ENCODE results near the gene RALGPS2.

Gene RALGPS2

DNA sequence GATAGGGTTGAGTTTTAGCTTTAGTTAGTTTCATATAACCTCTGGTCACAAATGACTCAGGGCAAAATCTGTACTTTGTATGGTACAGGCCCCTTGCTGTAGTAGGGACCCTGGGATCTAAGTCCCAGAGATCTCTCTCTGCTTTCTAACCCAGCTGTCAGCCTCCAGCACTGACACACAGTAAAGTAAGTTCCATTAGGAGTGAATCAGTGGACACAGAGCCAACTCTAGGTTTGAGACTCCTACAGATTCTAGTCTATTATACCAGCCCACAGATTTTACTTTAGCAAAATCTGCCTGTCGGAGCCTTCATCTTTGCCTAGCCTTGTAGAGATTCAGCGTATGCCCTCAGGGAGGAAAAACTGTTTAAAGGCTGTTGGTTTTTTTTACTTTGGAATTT, 93.4 kb downstream of the RALGPS2 start:
- no peak overlapping the region for H3K4me3 Mint-ChIP-seq

DNA sequence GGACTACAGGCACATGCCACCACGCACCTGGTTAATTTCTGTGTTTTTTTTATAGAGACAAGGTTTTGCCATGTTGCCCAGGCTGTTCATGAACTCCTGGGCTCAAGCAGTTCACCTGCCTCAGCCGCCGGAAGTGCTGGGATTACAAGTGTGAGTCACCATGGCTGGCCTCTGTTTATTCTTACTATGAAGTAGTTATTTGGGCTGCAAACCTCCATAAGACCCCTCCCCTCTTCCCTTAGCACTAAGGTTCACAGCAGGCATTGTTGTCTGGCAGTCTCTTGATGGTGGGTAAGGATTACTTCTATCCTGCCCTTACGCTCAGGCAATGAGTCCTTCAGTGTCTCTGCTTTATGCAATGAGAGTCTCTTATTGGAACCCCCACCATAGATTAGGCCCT, 94.1 kb downstream of the RALGPS2 start:
- no peaks in the 10 kb centered on the region for H3K4me1 Mint-ChIP-seq
- H3K4me3 Mint-ChIP-seq = no peak overlapping the region
- peaks cover 4% of the 10 kb centered on the region for H3K9me3 Mint-ChIP-seq
- no peak overlapping the region for H3K27ac Mint-ChIP-seq
- H3K27me3 Mint-ChIP-seq (ENCODE audit: low read depth) = no peaks in the 10 kb centered on the region
- TF ChIP-seq, protein P1, sequence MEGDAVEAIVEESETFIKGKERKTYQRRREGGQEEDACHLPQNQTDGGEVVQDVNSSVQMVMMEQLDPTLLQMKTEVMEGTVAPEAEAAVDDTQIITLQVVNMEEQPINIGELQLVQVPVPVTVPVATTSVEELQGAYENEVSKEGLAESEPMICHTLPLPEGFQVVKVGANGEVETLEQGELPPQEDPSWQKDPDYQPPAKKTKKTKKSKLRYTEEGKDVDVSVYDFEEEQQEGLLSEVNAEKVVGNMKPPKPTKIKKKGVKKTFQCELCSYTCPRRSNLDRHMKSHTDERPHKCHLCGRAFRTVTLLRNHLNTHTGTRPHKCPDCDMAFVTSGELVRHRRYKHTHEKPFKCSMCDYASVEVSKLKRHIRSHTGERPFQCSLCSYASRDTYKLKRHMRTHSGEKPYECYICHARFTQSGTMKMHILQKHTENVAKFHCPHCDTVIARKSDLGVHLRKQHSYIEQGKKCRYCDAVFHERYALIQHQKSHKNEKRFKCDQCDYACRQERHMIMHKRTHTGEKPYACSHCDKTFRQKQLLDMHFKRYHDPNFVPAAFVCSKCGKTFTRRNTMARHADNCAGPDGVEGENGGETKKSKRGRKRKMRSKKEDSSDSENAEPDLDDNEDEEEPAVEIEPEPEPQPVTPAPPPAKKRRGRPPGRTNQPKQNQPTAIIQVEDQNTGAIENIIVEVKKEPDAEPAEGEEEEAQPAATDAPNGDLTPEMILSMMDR (IDR thresholded peaks at IDR 0.05; ENCODE audit: unreplicated experiment in 3 of 3) = no peak
- peaks cover 41% of the 10 kb centered on the region for H3K36me3 Mint-ChIP-seq (ENCODE audit: low read depth)

More for the DNA sequence above, 93.4 kb downstream of the RALGPS2 start:
- Mint-ChIP-seq H3K27me3 (ENCODE audit: low read depth) (no peaks in the 10 kb centered on the region), H3K9me3 (peaks cover 1% of the 10 kb centered on the region), H3K36me3 (ENCODE audit: low read depth) (peaks cover 36% of the 10 kb centered on the region), H3K27ac (no peak overlapping the region), H3K4me1 (no peaks in the 10 kb centered on the region)
- TF ChIP-seq, protein P1 (IDR thresholded peaks at IDR 0.05; ENCODE audit: unreplicated experiment in 3 of 3) = no peak

DNA sequence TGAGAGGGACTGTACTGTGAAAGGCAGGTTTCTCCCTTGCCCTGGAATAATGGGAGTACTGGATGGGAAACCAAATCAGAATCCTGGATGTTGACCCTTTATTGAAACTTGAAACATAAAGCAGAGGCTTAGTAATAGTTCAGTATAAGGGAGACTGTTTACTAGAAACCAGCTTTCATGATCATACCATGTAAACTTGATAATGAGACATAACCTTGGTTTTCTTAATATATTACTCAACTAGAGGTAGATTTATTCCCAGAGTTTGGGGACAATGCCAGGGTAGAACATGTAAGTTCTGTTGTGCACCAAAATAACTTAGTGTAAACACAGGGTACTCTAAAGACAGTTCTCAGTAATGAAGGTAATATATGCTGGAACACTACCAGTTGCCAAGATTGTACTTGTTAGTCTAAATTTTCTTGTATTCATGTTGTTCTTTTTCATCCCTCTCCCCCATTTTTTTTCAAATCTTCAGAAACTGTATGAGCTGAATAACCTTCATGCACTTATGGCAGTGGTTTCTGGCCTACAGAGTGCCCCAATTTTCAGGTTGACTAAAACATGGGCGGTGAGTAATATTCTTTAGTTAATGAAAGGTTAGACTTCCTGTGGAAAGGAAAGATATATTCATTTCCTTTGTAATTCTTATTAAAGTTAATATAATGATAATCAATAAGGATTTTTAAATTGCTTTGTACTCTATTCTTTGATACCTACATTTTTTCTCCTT, 96.3 kb downstream of the RALGPS2 start:
- Mint-ChIP-seq H3K36me3 (ENCODE audit: low read depth) (peaks cover 43% of the 10 kb centered on the region), H3K4me3 (no peak overlapping the region), H3K27me3 (ENCODE audit: low read depth) (no peaks in the 10 kb centered on the region), H3K9me3 (peaks cover 17% of the 10 kb centered on the region), H3K4me1 (no peaks in the 10 kb centered on the region), H3K27ac (no peak overlapping the region)
- TF ChIP-seq, protein P1 (IDR thresholded peaks at IDR 0.05; ENCODE audit: unreplicated experiment in 3 of 3) = no peak

DNA sequence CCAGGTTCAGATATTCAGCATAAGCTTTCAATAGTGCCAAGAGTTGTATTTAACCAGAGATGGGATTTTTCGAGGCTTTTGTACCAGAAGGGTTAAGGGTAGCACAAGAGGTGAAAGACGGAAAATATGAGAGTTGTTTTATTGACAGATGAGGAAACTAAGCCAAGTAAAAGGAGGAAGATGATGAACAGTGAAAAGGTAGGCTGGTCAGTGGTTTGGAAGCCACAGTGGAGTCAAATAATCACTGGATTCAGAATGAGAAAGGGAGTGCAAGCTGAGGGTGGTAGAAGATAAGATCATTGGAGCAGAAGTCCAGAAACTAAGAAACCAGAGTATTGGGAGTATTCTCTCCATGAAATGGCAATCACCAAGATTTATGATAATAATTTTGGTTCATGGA, 100.1 kb downstream of the RALGPS2 start:
- peaks cover 38% of the 10 kb centered on the region for H3K9me3 Mint-ChIP-seq
- H3K4me3 Mint-ChIP-seq = no peak overlapping the region
- no peak overlapping the region for H3K27ac Mint-ChIP-seq
- TF ChIP-seq, protein P1 (IDR thresholded peaks at IDR 0.05; ENCODE audit: unreplicated experiment in 3 of 3) = no peak
- no peaks in the 10 kb centered on the region for H3K4me1 Mint-ChIP-seq
- H3K36me3 Mint-ChIP-seq (ENCODE audit: low read depth) = peaks cover 67% of the 10 kb centered on the region
- H3K27me3 Mint-ChIP-seq (ENCODE audit: low read depth) = no peaks in the 10 kb centered on the region

DNA sequence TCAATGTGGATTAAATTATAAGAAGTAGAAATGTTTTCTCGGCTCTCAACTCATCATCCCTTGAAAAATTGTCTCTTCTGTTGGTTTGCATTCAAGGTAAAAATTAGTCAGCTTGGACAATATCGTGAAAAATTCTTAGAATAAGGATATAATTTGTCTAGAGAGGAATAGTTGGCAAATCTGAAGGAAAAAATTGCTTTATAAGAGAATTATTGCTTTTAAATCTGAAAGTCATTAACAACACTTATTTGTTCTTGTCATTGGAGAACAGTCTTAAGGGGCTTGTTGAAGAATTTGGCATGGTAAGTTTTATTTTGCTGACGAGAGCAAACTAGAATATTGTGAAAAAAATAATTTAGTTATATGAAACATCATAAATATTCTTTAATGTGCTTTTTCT, 119.4 kb downstream of the RALGPS2 start:
- H3K36me3 Mint-ChIP-seq (ENCODE audit: low read depth) = peaks cover 21% of the 10 kb centered on the region
- peaks cover 10% of the 10 kb centered on the region for H3K9me3 Mint-ChIP-seq

More for the DNA sequence above, 119.4 kb downstream of the RALGPS2 start:
- Mint-ChIP-seq H3K27ac (no peak overlapping the region), H3K4me3 (no peak overlapping the region), H3K27me3 (ENCODE audit: low read depth) (no peaks in the 10 kb centered on the region), H3K4me1 (peaks cover 11% of the 10 kb centered on the region)
- TF ChIP-seq, protein P1 (IDR thresholded peaks at IDR 0.05; ENCODE audit: unreplicated experiment in 3 of 3) = no peak
